Omental fat pad (tissue), 4 donors: ENCODE results near the gene SMYD1. TPM values are rescaled to one million over a fixed set of nuclear protein-coding genes. Genes with fewer than 3 reads are reported as not detected.
"Not testable (repeated sequence)": the region's sequence is repeated elsewhere in the genome, so short reads cannot be mapped to it uniquely, and the experiment has no call there.

ENCODE experiments used
- ATAC-seq: fragments of 150-250 bp; one replicate; pipeline ENCODE4 v1.9.1; 2016; ENCODE audit warnings: mild to moderate bottlenecking, moderate library complexity; ENCODE audit not compliant: low FRiP score
- DNase-seq: peaks from one replicate; pipeline ENCODE4 v3.0.0-alpha.2; 2019; ENCODE audit warnings: low spot score
- total RNA-seq, 4 donors: library from RNA; depleted of rRNA; stranded (reverse); fragments of >200 nt; gene quantifications; one replicate each; pipeline ENCODE4 v1.1.0, GENCODE V29; 2016
- TF ChIP-seq, protein P1 (sequence below), 3 donors: fragments of 450-650 bp; IDR thresholded peaks; one replicate each; pipeline ENCODE4 v1.5.1; 2016 to 2017; ENCODE audit warnings: antibody characterized with exemption in 3 of 3, mild to moderate bottlenecking in 3 of 3, moderate library complexity in 2 of 3

SMYD1 gene
- total RNA-seq: not detected

DNA sequence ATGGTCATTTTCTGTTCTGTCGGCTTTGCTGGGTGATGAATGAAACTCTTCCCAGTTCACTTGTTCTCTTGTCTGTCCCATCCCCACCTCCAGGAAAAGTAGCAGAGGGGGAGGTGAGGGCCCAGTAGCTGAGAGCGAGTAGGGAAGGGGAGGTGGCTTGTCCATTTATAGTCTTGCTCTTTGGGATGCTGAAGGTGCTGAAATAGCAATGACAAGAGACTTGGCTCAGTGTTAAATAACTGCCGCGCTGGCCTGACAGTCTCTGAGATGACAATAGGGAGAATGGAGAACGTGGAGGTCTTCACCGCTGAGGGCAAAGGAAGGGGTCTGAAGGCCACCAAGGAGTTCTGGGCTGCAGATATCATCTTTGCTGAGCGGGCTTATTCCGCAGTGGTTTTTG is at the start of gene SMYD1:
TSS of gene SMYD1 (plus strand) at position 228 of the 400 bp plus-strand sequence. CDS start at position 268, 40 bp downstream.
- no peak for ATAC-seq
- DNase-seq: no peak
- TF ChIP-seq, protein P1, sequence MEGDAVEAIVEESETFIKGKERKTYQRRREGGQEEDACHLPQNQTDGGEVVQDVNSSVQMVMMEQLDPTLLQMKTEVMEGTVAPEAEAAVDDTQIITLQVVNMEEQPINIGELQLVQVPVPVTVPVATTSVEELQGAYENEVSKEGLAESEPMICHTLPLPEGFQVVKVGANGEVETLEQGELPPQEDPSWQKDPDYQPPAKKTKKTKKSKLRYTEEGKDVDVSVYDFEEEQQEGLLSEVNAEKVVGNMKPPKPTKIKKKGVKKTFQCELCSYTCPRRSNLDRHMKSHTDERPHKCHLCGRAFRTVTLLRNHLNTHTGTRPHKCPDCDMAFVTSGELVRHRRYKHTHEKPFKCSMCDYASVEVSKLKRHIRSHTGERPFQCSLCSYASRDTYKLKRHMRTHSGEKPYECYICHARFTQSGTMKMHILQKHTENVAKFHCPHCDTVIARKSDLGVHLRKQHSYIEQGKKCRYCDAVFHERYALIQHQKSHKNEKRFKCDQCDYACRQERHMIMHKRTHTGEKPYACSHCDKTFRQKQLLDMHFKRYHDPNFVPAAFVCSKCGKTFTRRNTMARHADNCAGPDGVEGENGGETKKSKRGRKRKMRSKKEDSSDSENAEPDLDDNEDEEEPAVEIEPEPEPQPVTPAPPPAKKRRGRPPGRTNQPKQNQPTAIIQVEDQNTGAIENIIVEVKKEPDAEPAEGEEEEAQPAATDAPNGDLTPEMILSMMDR (IDR thresholded peaks at IDR 0.05): no peak

DNA sequence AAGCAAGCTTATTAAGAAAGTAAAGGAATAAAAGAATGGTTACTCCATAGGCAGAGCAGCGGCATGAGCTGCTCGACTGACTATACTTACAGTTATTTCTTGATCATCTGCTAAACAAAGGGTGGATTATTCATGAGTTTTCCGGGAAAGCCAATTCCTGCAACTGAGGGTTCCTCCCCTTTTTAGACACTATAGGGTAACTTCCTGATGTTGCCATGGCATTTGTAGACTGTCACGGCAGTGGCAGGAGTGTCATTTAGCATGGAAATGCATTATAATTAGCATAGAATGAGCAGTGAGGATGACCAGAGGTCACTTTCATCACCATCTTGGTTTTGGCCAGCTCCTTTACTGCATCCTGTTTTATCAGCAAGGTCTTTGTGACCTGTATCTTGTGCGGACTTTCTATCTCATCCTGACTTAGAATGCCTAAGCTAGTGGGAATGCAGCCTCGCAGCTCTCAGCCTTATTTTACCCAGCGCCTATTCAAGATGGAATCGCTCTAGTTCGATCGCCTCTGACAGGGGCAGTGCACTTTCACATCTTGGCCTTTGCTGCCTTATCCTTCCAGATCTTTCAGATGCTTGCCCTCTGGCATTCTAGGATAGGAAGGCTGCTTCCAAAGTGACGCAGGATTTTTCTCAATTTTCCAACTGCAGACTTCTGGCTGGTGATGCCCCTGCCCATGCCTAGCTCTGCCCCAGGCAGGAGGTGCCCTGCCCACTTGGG is 49.4 kb upstream of the SMYD1 start:
- not testable (repeated sequence) for ATAC-seq, DNase-seq

DNA sequence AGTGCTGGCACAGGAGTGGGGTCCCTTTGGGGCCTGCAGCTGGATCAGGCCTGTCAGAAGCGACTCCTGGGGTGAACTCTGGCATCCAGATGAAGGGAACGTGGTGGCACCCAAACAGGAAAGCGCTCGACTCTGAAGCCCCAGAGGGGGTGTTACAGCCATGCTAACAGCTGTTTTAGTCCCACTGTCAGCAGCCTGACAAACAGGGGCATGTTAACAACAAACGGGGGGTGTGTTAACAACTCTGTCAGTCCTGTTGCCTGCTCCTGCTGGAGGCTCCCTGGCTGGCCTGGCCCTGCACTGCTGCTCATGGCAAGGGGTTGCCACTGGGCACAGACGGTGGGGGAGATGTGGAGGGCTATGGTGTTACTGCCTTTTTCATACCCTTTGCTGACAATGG is 48.7 kb upstream of the SMYD1 start:
- TF ChIP-seq, protein P1 (IDR thresholded peaks at IDR 0.05): no peak
- no peak for DNase-seq
- ATAC-seq: no peak

DNA sequence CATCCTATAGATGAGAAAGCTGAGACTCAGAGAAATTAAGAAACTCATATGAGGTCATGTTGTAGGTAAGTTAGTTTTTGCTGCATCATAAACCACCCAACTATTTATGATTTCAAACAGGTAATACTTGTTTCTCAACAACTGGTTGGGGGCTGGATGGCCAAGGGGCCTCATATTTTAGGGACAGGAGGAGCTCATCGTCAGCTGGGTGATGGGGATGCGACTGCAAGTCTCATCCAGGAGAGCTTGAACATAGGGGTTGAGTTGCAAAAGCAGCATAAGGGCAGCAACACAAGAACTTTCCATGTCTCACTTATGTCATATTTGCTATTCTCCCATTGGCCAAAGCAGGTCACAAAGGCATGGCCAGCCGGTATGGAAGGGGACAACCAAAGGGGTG is 47.6 kb upstream of the SMYD1 start:
- no peak for ATAC-seq
- no peak for DNase-seq

DNA sequence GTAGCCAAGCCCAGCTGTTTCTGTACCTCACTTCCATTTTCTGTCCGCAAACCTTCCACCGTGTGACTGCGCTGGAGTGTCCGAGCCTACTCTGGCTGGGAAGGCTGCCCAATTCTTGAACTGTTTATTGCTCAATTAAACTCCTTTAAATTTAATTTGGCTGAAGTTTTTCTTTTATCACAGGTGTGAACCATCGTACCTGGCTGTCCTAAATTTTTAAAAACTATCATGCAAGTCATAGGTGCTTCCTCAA is 45.0 kb upstream of the SMYD1 start:
- TF ChIP-seq, protein P1 (IDR thresholded peaks at IDR 0.05): no peak
- DNase-seq (no peak), ATAC-seq (no peak)

More for the DNA sequence above, 47.6 kb upstream of the SMYD1 start:
- TF ChIP-seq, protein P1 (IDR thresholded peaks at IDR 0.05): no peak

DNA sequence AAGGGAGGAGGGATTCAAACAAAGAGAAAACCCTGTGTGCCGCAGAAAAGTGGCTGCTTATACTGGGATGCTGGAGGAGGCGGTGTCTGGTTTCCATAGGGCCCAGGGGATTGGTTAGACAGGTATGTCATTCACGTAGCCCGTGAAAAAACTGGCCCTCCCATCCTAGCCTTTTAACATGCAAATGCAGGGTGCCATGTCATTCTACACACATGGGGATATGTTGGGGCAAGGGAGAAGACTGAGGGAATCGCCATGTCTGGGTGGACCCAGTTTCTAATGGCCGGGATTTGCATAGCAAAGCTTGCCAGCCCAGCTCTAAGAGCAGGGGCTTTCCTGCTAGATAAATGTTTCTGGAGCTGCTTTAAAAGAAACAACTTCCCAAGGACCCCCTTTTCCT is 43.1 kb upstream of the SMYD1 start:
- ATAC-seq (no peak), DNase-seq (no peak)
- TF ChIP-seq, protein P1 (IDR thresholded peaks at IDR 0.05): no peak

DNA sequence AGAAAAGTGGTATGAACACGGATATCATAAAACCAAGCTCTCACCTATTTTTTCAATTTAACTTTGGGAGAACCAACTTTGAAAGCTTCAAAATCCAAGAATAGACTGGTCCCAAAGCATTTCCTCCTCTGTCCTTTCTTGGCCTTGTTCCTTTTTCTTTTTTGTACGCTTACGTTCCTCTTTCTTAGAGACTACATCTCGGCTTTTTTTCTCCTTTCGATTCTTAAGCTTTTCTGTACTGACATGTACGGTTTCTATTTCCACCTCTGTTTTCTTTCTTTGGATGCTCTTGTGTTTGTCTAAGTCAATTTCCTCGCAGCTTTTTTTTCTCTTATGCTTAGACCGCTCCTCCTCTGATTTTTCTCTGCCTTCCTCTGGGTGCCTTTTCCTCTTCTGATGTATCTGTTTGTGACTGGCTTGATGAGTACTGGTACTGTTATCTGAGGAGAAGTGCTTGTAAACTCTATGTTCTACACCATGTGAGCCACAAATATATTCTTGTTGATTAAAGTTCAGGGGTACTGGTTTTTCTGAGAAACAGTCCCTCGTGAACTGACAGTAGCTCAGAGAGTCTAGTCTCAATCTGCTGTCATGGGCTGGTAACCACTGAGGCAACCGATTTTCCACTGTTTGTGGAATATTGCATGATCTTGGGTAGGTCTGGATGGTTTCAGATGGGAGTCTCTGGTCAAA is 39.8 kb upstream of the SMYD1 start:
- ATAC-seq (no peak), DNase-seq (no peak)
- TF ChIP-seq, protein P1 (IDR thresholded peaks at IDR 0.05): no peak
